Skeletal muscle satellite cell (primary cell): Measurements from ENCODE around the gene TMEM250.

Source experiments
- H3K27me3 ChIP-seq: 2 replicates; pipeline ENCODE4 v1.7.0; 2013; ENCODE audit warnings: low read length; ENCODE audit not compliant: control insufficient read depth, insufficient read depth
- H3K36me3 ChIP-seq: 2 replicates; pipeline ENCODE4 v1.7.0; 2013; ENCODE audit warnings: mild to moderate bottlenecking, control low read depth, low read length; ENCODE audit not compliant: insufficient read depth
- H3K4me1 ChIP-seq: 2 replicates; pipeline ENCODE4 v1.7.0; 2013; ENCODE audit warnings: low read length; ENCODE audit not compliant: control insufficient read depth, insufficient read depth
- H3K4me2 ChIP-seq: 2 replicates; pipeline ENCODE4 v1.7.0; 2013; ENCODE audit warnings: mild to moderate bottlenecking, low read length
- H3K4me3 ChIP-seq: 2 replicates; pipeline ENCODE4 v1.7.0; 2013; ENCODE audit warnings: low read length
- H3K9ac ChIP-seq: 2 replicates; pipeline ENCODE4 v1.7.0; 2013; ENCODE audit warnings: mild to moderate bottlenecking, low read depth, low read length, moderate library complexity
- H3K9me3 ChIP-seq: replicated peaks from 2 replicates; pipeline ENCODE4 v1.7.0; 2013; ENCODE audit warnings: mild to moderate bottlenecking, control low read depth, low read length

The TMEM250 gene

GRCh38 chr9:136146126-136147037 is 27.7 kb upstream of the TMEM250 start:
- no peak overlapping the region for H3K4me3 ChIP-seq
- peaks cover 44% of the 10 kb centered on the region for H3K27me3 ChIP-seq
- no peaks in the 10 kb centered on the region for H3K4me1 ChIP-seq
- H3K9me3 ChIP-seq: no peaks in the 10 kb centered on the region
- H3K36me3 ChIP-seq: no peaks in the 10 kb centered on the region
- no peak overlapping the region for H3K9ac ChIP-seq
- no peak overlapping the region for H3K4me2 ChIP-seq

GRCh38 chr9:136145580-136145979 is 26.9 kb upstream of the TMEM250 start:
- H3K4me1 ChIP-seq: no peaks in the 10 kb centered on the region
- no peaks in the 10 kb centered on the region for H3K36me3 ChIP-seq
- no peak overlapping the region for H3K4me2 ChIP-seq
- H3K27me3 ChIP-seq: peaks cover 44% of the 10 kb centered on the region
- H3K9ac ChIP-seq: no peak overlapping the region
- no peak overlapping the region for H3K4me3 ChIP-seq
- no peaks in the 10 kb centered on the region for H3K9me3 ChIP-seq

GRCh38 chr9:136144450-136144849 is 25.8 kb upstream of the TMEM250 start:
- Histone ChIP-seq H3K4me2 (no peak overlapping the region), H3K4me3 (no peak overlapping the region), H3K36me3 (no peaks in the 10 kb centered on the region), H3K9ac (no peak overlapping the region), H3K4me1 (no peaks in the 10 kb centered on the region), H3K9me3 (no peaks in the 10 kb centered on the region), H3K27me3 (peaks cover 44% of the 10 kb centered on the region)

- Histone ChIP-seq H3K9ac (no peak overlapping the region), H3K4me1 (no peaks in the 10 kb centered on the region), H3K36me3 (no peaks in the 10 kb centered on the region), H3K9me3 (no peaks in the 10 kb centered on the region), H3K27me3 (peaks cover 43% of the 10 kb centered on the region), H3K4me2 (no peak overlapping the region), H3K4me3 (no peak overlapping the region)
Observed at GRCh38 chr9:136143215-136144001, 24.7 kb upstream of the TMEM250 start.

GRCh38 chr9:136142859-136143214 is 24.2 kb upstream of the TMEM250 start:
- Histone ChIP-seq H3K27me3 (peaks cover 39% of the 10 kb centered on the region), H3K9me3 (no peaks in the 10 kb centered on the region), H3K4me3 (no peak overlapping the region), H3K36me3 (no peaks in the 10 kb centered on the region), H3K4me2 (no peak overlapping the region), H3K4me1 (no peaks in the 10 kb centered on the region), H3K9ac (no peak overlapping the region)

- peaks cover 38% of the 10 kb centered on the region for H3K27me3 ChIP-seq
- H3K36me3 ChIP-seq: no peaks in the 10 kb centered on the region
- H3K9ac ChIP-seq: no peak overlapping the region
- H3K4me1 ChIP-seq: no peaks in the 10 kb centered on the region
- H3K9me3 ChIP-seq: no peaks in the 10 kb centered on the region
- no peak overlapping the region for H3K4me3 ChIP-seq
- H3K4me2 ChIP-seq: no peak overlapping the region
Observed at GRCh38 chr9:136142414-136142796, 23.7 kb upstream of the TMEM250 start.

- H3K9me3 ChIP-seq: no peaks in the 10 kb centered on the region
- H3K36me3 ChIP-seq: no peaks in the 10 kb centered on the region
- H3K27me3 ChIP-seq: peaks cover 39% of the 10 kb centered on the region
- H3K4me2 ChIP-seq: no peak overlapping the region
- H3K4me1 ChIP-seq: no peaks in the 10 kb centered on the region
- no peak overlapping the region for H3K4me3 ChIP-seq
- H3K9ac ChIP-seq: no peak overlapping the region
Observed at GRCh38 chr9:136141682-136142413, 23.2 kb upstream of the TMEM250 start.

GRCh38 chr9:136140966-136141365 is 22.3 kb upstream of the TMEM250 start:
- H3K36me3 ChIP-seq: no peaks in the 10 kb centered on the region
- H3K9ac ChIP-seq: no peak overlapping the region
- H3K4me1 ChIP-seq: no peaks in the 10 kb centered on the region
- no peak overlapping the region for H3K4me2 ChIP-seq
- H3K4me3 ChIP-seq: no peak overlapping the region
- no peaks in the 10 kb centered on the region for H3K9me3 ChIP-seq
- H3K27me3 ChIP-seq: peaks cover 41% of the 10 kb centered on the region

- H3K9me3 ChIP-seq: no peaks in the 10 kb centered on the region
- no peaks in the 10 kb centered on the region for H3K36me3 ChIP-seq
- no peaks in the 10 kb centered on the region for H3K4me1 ChIP-seq
- H3K4me2 ChIP-seq: no peak overlapping the region
- H3K27me3 ChIP-seq: peaks cover 41% of the 10 kb centered on the region
- H3K4me3 ChIP-seq: no peak overlapping the region
- no peak overlapping the region for H3K9ac ChIP-seq
Observed at GRCh38 chr9:136140046-136140445, 21.4 kb upstream of the TMEM250 start.

GRCh38 chr9:136138566-136138965 is 19.9 kb upstream of the TMEM250 start:
- no peak overlapping the region for H3K4me3 ChIP-seq
- no peak overlapping the region for H3K9ac ChIP-seq
- H3K36me3 ChIP-seq: no peaks in the 10 kb centered on the region
- no peak overlapping the region for H3K4me2 ChIP-seq
- H3K4me1 ChIP-seq: peaks cover 2% of the 10 kb centered on the region
- H3K9me3 ChIP-seq: no peaks in the 10 kb centered on the region
- peaks cover 44% of the 10 kb centered on the region for H3K27me3 ChIP-seq
